HepG2 (cell line): ENCODE measurements around the gene ALG3. TPM values are rescaled to one million over a fixed set of nuclear protein-coding genes. Genes with fewer than 3 reads are reported as not detected.

ENCODE experiments used
- ARNT2 ChIP-seq: sonication (generic); formaldehyde crosslinking; IDR thresholded peaks from 2 replicates; pipeline ENCODE4 v1.8.0; 2022; ENCODE audit warnings: mild to moderate bottlenecking, low read depth, missing genetic modification reagents, moderate library complexity
- CENPBD1 ChIP-seq: sonication (generic); formaldehyde crosslinking; IDR thresholded peaks from 2 replicates; pipeline ENCODE4 v1.8.0; 2022; ENCODE audit warnings: missing genetic modification reagents, low read depth, mild to moderate bottlenecking, borderline replicate concordance
- CREB1 ChIP-seq, 2 experiments: fragments of 450-650 bp in 1 of 2; IDR thresholded peaks; 2 replicates each; pipeline ENCODE4 v1.6.1; 2016 to 2017; ENCODE audit warnings: control low read depth in 1 of 2, mild to moderate bottlenecking in 1 of 2, missing compliant biosample characterization in 1 of 2, missing genetic modification characterization in 1 of 2
- DBP ChIP-seq: sonication (generic); formaldehyde crosslinking; IDR thresholded peaks from 2 replicates; pipeline ENCODE4 v1.4.0; 2020; ENCODE audit warnings: missing genetic modification reagents; ENCODE audit errors: not compliant biosample characterization
- HCFC1 ChIP-seq: fragments of 150-350 bp; IDR thresholded peaks from 2 replicates; pipeline ENCODE4 v1.6.1; 2014; ENCODE audit warnings: low read depth, low read length
- JUN ChIP-seq: sonication (generic); formaldehyde crosslinking; IDR thresholded peaks from 2 replicates; pipeline ENCODE4 v1.4.0; 2020; ENCODE audit warnings: mild to moderate bottlenecking, missing genetic modification reagents
- KDM4B ChIP-seq: sonication (generic); formaldehyde crosslinking; IDR thresholded peaks from 2 replicates; pipeline ENCODE4 v1.4.0; 2020; ENCODE audit warnings: missing genetic modification reagents
- MAZ ChIP-seq, 2 experiments: sonication (generic) in 1 of 2; formaldehyde crosslinking in 1 of 2; IDR thresholded peaks; 2 replicates each; pipeline versions ENCODE4 v1.5.0 to v1.6.1; 2012 to 2020; ENCODE audit warnings: low read depth in 2 of 2, mild to moderate bottlenecking in 2 of 2, borderline replicate concordance in 1 of 2, improper control_type of control experiment in 1 of 2, low read length in 1 of 2, missing genetic modification reagents in 1 of 2, moderate library complexity in 1 of 2
- MBNL3 ChIP-seq: fragments of 250-450 bp; sonication (Bioruptor Pico); conservative IDR thresholded peaks from 2 replicates; pipeline ENCODE4 v1.8.0; 2022; ENCODE audit warnings: mild to moderate bottlenecking, inconsistent platforms
- NR2F6 ChIP-seq, 2 experiments: IDR thresholded peaks; 2 replicates each; pipeline ENCODE4 v1.6.1; 2016; ENCODE audit warnings: antibody characterized with exemption in 1 of 2, mild to moderate bottlenecking in 1 of 2
- SOX13 ChIP-seq, 3 experiments: fragments of 450-650 bp in 1 of 3; sonication (generic) in 1 of 3; formaldehyde crosslinking in 1 of 3; IDR thresholded peaks in 2 of 3; conservative IDR thresholded peaks in 1 of 3; 2 replicates each; pipeline versions ENCODE4 v1.5.0 to v1.6.1; 2016 to 2020; ENCODE audit warnings: antibody characterized with exemption in 1 of 3, mild to moderate bottlenecking in 1 of 3, missing compliant biosample characterization in 1 of 3, missing genetic modification reagents in 1 of 3, moderate library complexity in 1 of 3
- TFDP2 ChIP-seq: sonication (generic); formaldehyde crosslinking; IDR thresholded peaks from 2 replicates; pipeline ENCODE4 v1.4.0; 2020; ENCODE audit warnings: missing genetic modification reagents
- U2AF1 ChIP-seq: fragments of 200-400 bp; formaldehyde crosslinking; optimal IDR thresholded peaks from 2 replicates; pipeline ENCODE3; 2017; ENCODE audit warnings: mild to moderate bottlenecking, low read depth, low read length
- ZBTB20 ChIP-seq: sonication (generic); formaldehyde crosslinking; IDR thresholded peaks from 2 replicates; pipeline ENCODE4 v1.8.1; 2023; ENCODE audit warnings: missing genetic modification reagents, low read depth, mild to moderate bottlenecking, borderline replicate concordance
- ZFP1 ChIP-seq: IDR thresholded peaks from 2 replicates; pipeline ENCODE4 v1.6.1; 2016
- ZKSCAN8 ChIP-seq: IDR thresholded peaks from 2 replicates; pipeline ENCODE4 v1.6.1; 2016; ENCODE audit warnings: borderline replicate concordance, missing genetic modification reagents, missing compliant biosample characterization
- ZNF124 ChIP-seq: sonication (generic); formaldehyde crosslinking; IDR thresholded peaks from 2 replicates; pipeline ENCODE4 v1.4.0; 2020; ENCODE audit warnings: missing genetic modification reagents
- ZNF138 ChIP-seq: sonication (generic); formaldehyde crosslinking; IDR thresholded peaks from 2 replicates; pipeline ENCODE4 v1.5.0; 2020; ENCODE audit warnings: mild to moderate bottlenecking, low read depth, missing genetic modification reagents
- ZNF317 ChIP-seq: sonication (generic); formaldehyde crosslinking; IDR thresholded peaks from 2 replicates; pipeline ENCODE4 v1.5.0; 2020; ENCODE audit warnings: mild to moderate bottlenecking, missing genetic modification reagents
- ZNF333 ChIP-seq: sonication (generic); formaldehyde crosslinking; IDR thresholded peaks from 2 replicates; pipeline ENCODE4 v1.4.0; 2020; ENCODE audit warnings: mild to moderate bottlenecking, missing genetic modification reagents, borderline replicate concordance
- ZNF431 ChIP-seq: sonication (generic); formaldehyde crosslinking; IDR thresholded peaks from 2 replicates; pipeline ENCODE4 v1.9.0; 2022; ENCODE audit warnings: missing genetic modification reagents, low read depth, mild to moderate bottlenecking, borderline replicate concordance
- ZNF446 ChIP-seq: sonication (generic); formaldehyde crosslinking; IDR thresholded peaks from 2 replicates; pipeline ENCODE4 v1.5.0; 2020; ENCODE audit warnings: mild to moderate bottlenecking, missing genetic modification reagents
- ZNF597 ChIP-seq: sonication (generic); formaldehyde crosslinking; IDR thresholded peaks from 2 replicates; pipeline ENCODE4 v1.5.0; 2020; ENCODE audit warnings: missing genetic modification reagents
- ZNF720 ChIP-seq: sonication (generic); formaldehyde crosslinking; IDR thresholded peaks from 2 replicates; pipeline ENCODE4 v1.4.0; 2020; ENCODE audit warnings: missing genetic modification reagents
- polyA plus RNA-seq, 8 experiments: library from polyadenylated mRNA; depleted of rRNA in 3 of 8; stranded (reverse) in 7 of 8; unstranded in 1 of 8; fragments of >200 nt; fragmentation: Illumina TruSeq in 4 of 8; extraction: Trizol in 4 of 8; gene quantifications; 2 replicates each; pipeline versions ENCODE4 v1.2.1 to v1.2.3, GENCODE V29; 2011 to 2016; ENCODE audit warnings: low read depth in 4 of 8, missing spikeins in 1 of 8, mixed read lengths in 1 of 8; ENCODE audit not compliant: insufficient read depth in 1 of 8
- total RNA-seq, 5 experiments: library from RNA; depleted of rRNA; stranded (reverse); fragments of >200 nt; fragmentation: Illumina TruSeq; extraction: Trizol; gene quantifications; 2 replicates each; pipeline ENCODE4 v1.2.3, GENCODE V29; 2016; ENCODE audit warnings: low read depth in 1 of 5

ALG3 gene
- total and polyA plus RNA-seq, 2 of the 13 experiments (the other 11 are each of a cell fraction or from before 2014, with no cell fraction given), result 46.6 to 57.1 TPM

GRCh38 chr3:184248454-184249411 lies at the start of gene ALG3 (continued):
- TF ChIP-seq TFDP2 (CRISPR knock-in tag) (peak; percentile 42), ZNF317 (CRISPR knock-in tag) (peak; percentile 63; the same call in 1 of the 2 replicates), ZBTB20 (no peak), SOX13 (IDR thresholded peaks at IDR 0.05) (no peak), SOX13 (CRISPR knock-in tag; conservative IDR thresholded peaks at IDR 0.05 in 1 of 2, IDR thresholded peaks at IDR 0.05 in 1 of 2) (peak in 1 of 2 experiments; percentile 22; a peak in 1 of 4 replicates), ZNF446 (CRISPR knock-in tag) (peak; percentile 90), HCFC1 (peak; percentile 70), CREB1 (IDR thresholded peaks at IDR 0.05) (no peak), CREB1 (CRISPR knock-in tag; IDR thresholded peaks at IDR 0.05) (no peak; the same call in 1 of the 2 replicates), CENPBD1 (no peak), JUN (no peak), ZNF720 (no peak), ZNF431 (CRISPR knock-in tag) (no peak), U2AF1 (no peak), NR2F6 (IDR thresholded peaks at IDR 0.05) (no peak; the same call in 1 of the 2 replicates), NR2F6 (CRISPR knock-in tag; IDR thresholded peaks at IDR 0.05) (0 out of 2 replicates have a peak, but pooled peaks have one; percentile 15), ZKSCAN8 (CRISPR knock-in tag) (0 out of 2 replicates have a peak, but pooled peaks have one; percentile 23), KDM4B (CRISPR knock-in tag) (peak; percentile 67), MAZ (IDR thresholded peaks at IDR 0.05; ENCODE audit: borderline replicate concordance, low read depth, low read length) (peak; percentile 86), MAZ (CRISPR knock-in tag; IDR thresholded peaks at IDR 0.05; ENCODE audit: low read depth) (peak; percentile 95), DBP (CRISPR knock-in tag) (peak; percentile 84), ZNF124 (no peak), ARNT2 (CRISPR knock-in tag) (peak; percentile 87; the same call in 1 of the 2 replicates), MBNL3 (CRISPR knock-in tag) (no peak), ZNF333 (CRISPR knock-in tag) (peak; percentile 65; the same call in 1 of the 2 replicates), ZNF597 (CRISPR knock-in tag) (no peak), ZFP1 (CRISPR knock-in tag) (0 out of 2 replicates have a peak, but pooled peaks have one; percentile 48), ZNF138 (no peak; the same call in 1 of the 2 replicates)
